Subcutaneous abdominal adipose tissue (tissue), 5 donors: ENCODE data around the gene TMEM98.
A peak's percentile ranks its signal among the peaks of the same experiment; 100 is the strongest.
"Not testable (repeated sequence)": the region's sequence is repeated elsewhere in the genome, so short reads cannot be mapped to it uniquely, and the experiment has no call there.

Source experiments
- H3K27ac ChIP-seq: one replicate; pipeline ENCODE4 v1.7.0; 2013; ENCODE audit warnings: low read depth, mild to moderate bottlenecking, inconsistent platforms, low read length, moderate library complexity
- H3K27me3 ChIP-seq, 5 donors: one replicate each; pipeline ENCODE4 v1.7.0; 2013; ENCODE audit warnings: low read length in 5 of 5, inconsistent platforms in 1 of 5; ENCODE audit not compliant: control insufficient read depth in 5 of 5, insufficient read depth in 4 of 5
- H3K36me3 ChIP-seq, 5 donors: one replicate each; pipeline ENCODE4 v1.7.0; 2013; ENCODE audit warnings: low read length in 5 of 5; ENCODE audit not compliant: control insufficient read depth in 5 of 5, insufficient read depth in 5 of 5
- H3K4me1 ChIP-seq, 5 donors: one replicate each; pipeline ENCODE4 v1.7.0; 2013; ENCODE audit warnings: low read length in 5 of 5, mild to moderate bottlenecking in 3 of 5, moderate library complexity in 1 of 5; ENCODE audit not compliant: control insufficient read depth in 5 of 5, insufficient read depth in 5 of 5
- H3K4me3 ChIP-seq, 5 donors: one replicate each; pipeline ENCODE4 v1.7.0; 2013; ENCODE audit warnings: low read length in 5 of 5, low read depth in 1 of 5
- H3K9ac ChIP-seq, 5 donors: one replicate each; pipeline ENCODE4 v1.7.0; 2013; ENCODE audit warnings: low read length in 5 of 5, mild to moderate bottlenecking in 4 of 5, moderate library complexity in 3 of 5
- H3K9me3 ChIP-seq, 5 donors: one replicate each; pipeline ENCODE4 v1.7.0; 2013; ENCODE audit warnings: low read length in 5 of 5; ENCODE audit not compliant: control insufficient read depth in 5 of 5
- donor health status: healthy.
- donor health status: healthy.
- donor health status: healthy.
- donor health status: healthy.
- donor health status: healthy.

The TMEM98 gene

DNA sequence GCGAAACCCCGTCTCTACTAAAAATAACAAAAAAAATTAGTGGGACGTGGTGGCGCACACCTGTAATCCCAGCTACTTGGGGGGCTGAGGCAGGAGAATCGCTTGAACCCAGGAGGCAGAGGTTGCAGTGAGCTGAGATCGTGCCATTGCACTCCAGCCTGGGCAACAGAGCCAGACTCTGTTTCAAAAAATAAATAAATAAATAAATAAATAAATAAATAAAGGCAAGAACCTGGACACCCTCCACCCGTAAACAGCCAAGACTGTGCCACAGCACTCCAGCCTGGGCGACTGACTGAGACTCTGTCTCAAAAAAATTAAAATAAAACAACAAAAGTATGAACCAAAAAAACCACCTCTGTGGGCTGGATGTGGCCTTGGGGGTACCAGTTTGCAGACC is 1.2 kb upstream of the TMEM98 start:
- not testable (repeated sequence) for H3K9me3 ChIP-seq, H3K27ac ChIP-seq, H3K36me3 ChIP-seq, H3K4me3 ChIP-seq, H3K9ac ChIP-seq
- peaks cover 5 to 27% (median 17%) of the 10 kb centered on the region in 5 donors for H3K27me3 ChIP-seq
- peaks cover 0 to 17% (median 12%) of the 10 kb centered on the region in 5 donors for H3K4me1 ChIP-seq

DNA sequence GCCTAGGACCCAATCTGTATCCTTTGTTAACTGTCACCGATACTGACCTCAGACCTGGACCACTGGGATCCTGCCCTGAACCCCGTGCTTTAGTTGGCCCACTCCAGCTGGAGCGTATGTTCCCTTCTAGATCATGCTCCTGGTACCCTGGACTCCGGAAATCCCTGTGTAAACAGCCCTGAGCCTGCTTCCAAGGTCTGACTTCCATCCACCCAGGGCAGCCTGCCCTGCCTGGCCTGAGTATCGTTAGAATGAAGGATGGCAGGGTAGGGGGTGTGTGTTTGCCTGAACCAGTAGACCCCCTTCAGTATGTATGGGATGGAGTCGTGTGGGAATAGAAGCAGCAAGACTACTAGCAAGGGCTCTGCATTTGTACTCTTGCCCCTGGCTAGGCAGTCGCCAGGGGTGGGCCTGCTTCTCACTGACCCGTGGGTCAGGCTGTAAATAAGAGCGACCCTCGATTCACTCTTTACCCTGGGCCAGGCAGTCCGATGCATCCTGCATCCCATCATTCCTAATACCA is 691 bp upstream of the TMEM98 start:
- H3K4me1 ChIP-seq = peaks cover 0 to 17% (median 12%) of the 10 kb centered on the region in 5 donors
- no peaks in the 10 kb centered on the region for H3K9me3 ChIP-seq
- H3K27me3 ChIP-seq = peaks cover 5 to 27% (median 17%) of the 10 kb centered on the region in 5 donors
- no peaks in the 10 kb centered on the region for H3K36me3 ChIP-seq
- H3K27ac ChIP-seq = no peak overlapping the region
- peak overlapping the region; percentile 42 to 69 (median 67) for H3K4me3 ChIP-seq
- H3K9ac ChIP-seq = peak overlapping the region in 1 of 5 donors; percentile 54

GRCh38 chr17:32928586-32929535 is 908 bp downstream of the TMEM98 start:
- H3K9ac ChIP-seq = peak overlapping the region in 3 of 5 donors; percentile 5 to 62 (median 26)
- H3K36me3 ChIP-seq = peaks cover 0 to 3% (median 0%) of the 10 kb centered on the region in 5 donors
- H3K4me3 ChIP-seq = peak overlapping the region; percentile 51 to 69 (median 66)
- peaks cover 0 to 17% (median 12%) of the 10 kb centered on the region in 5 donors for H3K4me1 ChIP-seq
- peaks cover 5 to 27% (median 21%) of the 10 kb centered on the region in 5 donors for H3K27me3 ChIP-seq
- no peaks in the 10 kb centered on the region for H3K9me3 ChIP-seq
- peak overlapping the region; percentile 5 for H3K27ac ChIP-seq

DNA sequence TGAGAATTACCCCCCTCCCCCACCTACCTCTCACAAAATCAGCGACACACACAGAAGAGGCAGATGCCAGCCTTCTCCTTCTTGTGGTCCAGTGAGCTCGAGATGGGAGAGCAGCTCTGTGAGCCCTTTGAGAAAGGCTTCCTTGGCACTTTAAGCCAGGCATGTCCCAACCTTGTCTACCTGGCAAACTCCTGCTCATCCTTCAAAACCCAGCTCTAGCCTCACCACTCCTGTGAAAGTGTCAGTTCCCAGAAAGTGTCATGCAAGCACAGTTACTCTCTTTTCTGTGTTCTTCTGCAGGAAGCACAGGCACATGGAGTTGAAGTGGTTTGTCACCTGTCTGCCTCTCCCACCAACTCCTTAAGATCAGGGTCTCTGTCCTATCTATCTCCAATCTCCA is 1.6 kb downstream of the TMEM98 start:
- peaks cover 5 to 27% (median 21%) of the 10 kb centered on the region in 5 donors for H3K27me3 ChIP-seq
- peak overlapping the region in 2 of 5 donors; percentile 52 to 69 for H3K4me3 ChIP-seq
- H3K4me1 ChIP-seq = peaks cover 0 to 17% (median 12%) of the 10 kb centered on the region in 5 donors

DNA sequence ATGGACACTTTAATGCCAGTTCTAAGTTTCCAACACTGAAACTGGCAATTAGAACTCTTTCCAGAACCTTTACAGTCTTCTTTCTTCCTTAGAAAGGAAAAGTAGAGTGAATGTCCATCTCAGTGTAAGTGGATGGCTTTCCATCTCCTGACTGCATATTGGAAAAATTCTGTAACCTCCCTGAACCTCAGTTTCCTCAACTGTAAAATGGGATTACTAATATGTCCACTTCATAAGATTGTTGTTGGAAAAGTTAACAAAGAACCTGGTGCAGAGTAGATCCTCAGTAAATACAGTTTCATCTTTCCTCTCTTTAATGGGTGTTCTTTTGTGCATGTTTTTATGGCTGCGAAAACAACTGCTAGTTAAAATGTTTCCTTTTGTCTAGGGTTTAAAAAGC is 2.6 kb downstream of the TMEM98 start:
- peaks cover 0 to 17% (median 12%) of the 10 kb centered on the region in 5 donors for H3K4me1 ChIP-seq
- H3K27ac ChIP-seq = no peak overlapping the region
- peaks cover 0 to 4% (median 0%) of the 10 kb centered on the region in 5 donors for H3K36me3 ChIP-seq
- H3K27me3 ChIP-seq = peaks cover 5 to 27% (median 21%) of the 10 kb centered on the region in 5 donors
- no peaks in the 10 kb centered on the region for H3K9me3 ChIP-seq
- no peak overlapping the region for H3K9ac ChIP-seq
- H3K4me3 ChIP-seq = no peak overlapping the region

More for the DNA sequence above, 1.6 kb downstream of the TMEM98 start:
- no peak overlapping the region for H3K9ac ChIP-seq
- H3K9me3 ChIP-seq = no peaks in the 10 kb centered on the region
- no peak overlapping the region for H3K27ac ChIP-seq
- H3K36me3 ChIP-seq = peaks cover 0 to 4% (median 0%) of the 10 kb centered on the region in 5 donors

DNA sequence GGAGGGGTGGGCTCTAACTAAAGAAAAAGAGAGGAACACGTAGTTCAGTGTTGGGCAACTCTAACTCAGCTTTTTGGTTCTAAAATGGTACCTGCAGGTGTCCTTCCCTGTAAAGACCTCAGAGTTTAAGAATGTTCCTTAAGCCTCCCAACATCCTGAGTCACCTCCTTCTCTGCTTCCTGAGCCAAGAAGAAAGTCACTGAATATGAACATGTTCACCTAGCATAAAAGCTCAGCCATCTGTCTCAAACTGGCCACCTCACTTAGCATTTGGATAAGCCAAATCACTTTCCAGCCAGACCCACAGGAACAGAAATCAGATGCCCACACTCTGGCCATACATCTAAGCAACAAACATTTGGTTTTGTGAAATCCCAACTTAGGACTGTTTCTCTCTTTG is 3.7 kb downstream of the TMEM98 start:
- Histone ChIP-seq H3K4me1 (peaks cover 0 to 19% (median 12%) of the 10 kb centered on the region in 5 donors), H3K27ac (no peak overlapping the region), H3K36me3 (peaks cover 0 to 4% (median 0%) of the 10 kb centered on the region in 5 donors), H3K27me3 (peaks cover 5 to 31% (median 16%) of the 10 kb centered on the region in 5 donors), H3K9me3 (no peaks in the 10 kb centered on the region), H3K4me3 (no peak overlapping the region), H3K9ac (no peak overlapping the region)

GRCh38 chr17:32933881-32934280 is 5.9 kb downstream of the TMEM98 start:
- Histone ChIP-seq H3K4me1 (peaks cover 0 to 10% (median 3%) of the 10 kb centered on the region in 5 donors), H3K36me3 (peaks cover 0 to 4% (median 0%) of the 10 kb centered on the region in 5 donors), H3K27me3 (peaks cover 0 to 20% (median 3%) of the 10 kb centered on the region in 5 donors), H3K9me3 (no peaks in the 10 kb centered on the region), H3K4me3 (no peak overlapping the region), H3K9ac (no peak overlapping the region), H3K27ac (no peak overlapping the region)

DNA sequence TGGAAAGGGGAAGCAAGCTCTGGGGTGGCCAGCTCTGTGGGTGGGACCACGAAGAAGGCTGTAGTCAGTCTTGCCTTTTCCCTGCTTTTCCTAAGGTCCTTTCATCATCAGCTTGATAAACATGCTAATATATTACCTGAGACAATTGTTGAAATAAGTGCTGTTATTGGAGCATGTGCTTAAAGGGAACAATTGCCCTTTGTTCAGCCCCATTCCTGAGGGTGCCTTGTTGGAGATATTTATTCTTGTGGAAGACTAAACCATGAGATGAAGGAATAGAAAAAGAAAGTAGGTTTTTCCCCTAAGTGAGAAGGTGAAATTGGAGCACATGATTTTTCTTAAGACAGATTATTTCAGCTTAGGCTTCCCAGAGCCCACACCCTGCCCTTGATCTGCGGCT is 7.8 kb downstream of the TMEM98 start:
- peaks cover 0 to 14% (median 3%) of the 10 kb centered on the region in 5 donors for H3K27me3 ChIP-seq
- no peak overlapping the region for H3K27ac ChIP-seq
- no peak overlapping the region for H3K9ac ChIP-seq
- H3K9me3 ChIP-seq = no peaks in the 10 kb centered on the region
- peaks cover 0 to 9% (median 0%) of the 10 kb centered on the region in 5 donors for H3K36me3 ChIP-seq
- peaks cover 0 to 10% (median 3%) of the 10 kb centered on the region in 5 donors for H3K4me1 ChIP-seq
- H3K4me3 ChIP-seq = no peak overlapping the region

- Histone ChIP-seq H3K4me1 (peaks cover 0 to 10% (median 3%) of the 10 kb centered on the region in 5 donors), H3K27ac (no peak overlapping the region), H3K9me3 (no peaks in the 10 kb centered on the region), H3K27me3 (peaks cover 0 to 12% (median 3%) of the 10 kb centered on the region in 5 donors), H3K4me3 (no peak overlapping the region), H3K9ac (no peak overlapping the region), H3K36me3 (peaks cover 0 to 13% (median 2%) of the 10 kb centered on the region in 5 donors)
Observed at GRCh38 chr17:32936186-32936893, 8.4 kb downstream of the TMEM98 start.
